ENCODE data around the gene S100A2. TPM values are rescaled to one million over a fixed set of nuclear protein-coding genes. Genes with fewer than 3 reads are reported as not detected.

S100A2 gene
- total and polyA plus RNA-seq, 2 of the 13 experiments (the other 11 are each of a cell fraction or from before 2014, with no cell fraction given): 1.2 TPM

- no peak for TF ChIP-seq KAT2B (IDR thresholded peaks at IDR 0.05; ENCODE audit: borderline replicate concordance, low read depth, low read length)
- no peak; the same call in 1 of the 2 replicates for TF ChIP-seq ZNF350 (CRISPR knock-in tag; IDR thresholded peaks at IDR 0.05; ENCODE audit: borderline replicate concordance, low read depth)
- no peak for TF ChIP-seq LCORL (IDR thresholded peaks at IDR 0.05)
- peak; percentile 50 for TF ChIP-seq LCORL (CRISPR knock-in tag; IDR thresholded peaks at IDR 0.05)
- peak; percentile 54; the same call in 1 of the 2 replicates for TF ChIP-seq ZNF770 (CRISPR knock-in tag; IDR thresholded peaks at IDR 0.05)
- TF ChIP-seq MEIS2 (CRISPR knock-in tag; IDR thresholded peaks at IDR 0.05): no peak; the same call in 1 of the 2 replicates
- TF ChIP-seq ZNF782 (CRISPR knock-in tag; IDR thresholded peaks at IDR 0.05; ENCODE audit: borderline replicate concordance): no peak; the same call in 1 of the 2 replicates
- TF ChIP-seq TFAP4 (IDR thresholded peaks at IDR 0.05; ENCODE audit: borderline replicate concordance, low read depth): peak; percentile 53; the same call in 1 of the 2 replicates
- TF ChIP-seq ZNF674 (CRISPR knock-in tag; IDR thresholded peaks at IDR 0.05; ENCODE audit: low read depth): no peak
- TF ChIP-seq FOSL2 (CRISPR knock-in tag; IDR thresholded peaks at IDR 0.05): peak; percentile 54; the same call in 1 of the 2 replicates
- TF ChIP-seq ZNF274 (CRISPR knock-in tag; IDR thresholded peaks at IDR 0.05): no peak
- TF ChIP-seq KMT2A (CRISPR knock-in tag; IDR thresholded peaks at IDR 0.05): no peak
- no peak for TF ChIP-seq ATRX (CRISPR knock-in tag; IDR thresholded peaks at IDR 0.05; ENCODE audit: borderline replicate concordance)
- peak; percentile 14; the same call in 1 of the 2 replicates for TF ChIP-seq NR2F2 (IDR thresholded peaks at IDR 0.05; ENCODE audit: borderline replicate concordance, low read depth)
- TF ChIP-seq ZBTB7A (CRISPR knock-in tag; IDR thresholded peaks at IDR 0.05): no peak
- no peak for TF ChIP-seq IRF2 (CRISPR knock-in tag; IDR thresholded peaks at IDR 0.05)
- TF ChIP-seq TGIF2 (CRISPR knock-in tag; IDR thresholded peaks at IDR 0.05): peak; percentile 37; the same call in 1 of the 2 replicates
- no peak for TF ChIP-seq ZNF562 (CRISPR knock-in tag; IDR thresholded peaks at IDR 0.05; ENCODE audit: borderline replicate concordance)
- peak; percentile 47; the same call in 1 of the 2 replicates for TF ChIP-seq ZFX (CRISPR knock-in tag; IDR thresholded peaks at IDR 0.05; ENCODE audit: low read depth)
- no peak for TF ChIP-seq SNAPC4 (CRISPR knock-in tag; IDR thresholded peaks at IDR 0.05)
- TF ChIP-seq HDAC1 (CRISPR knock-in tag; IDR thresholded peaks at IDR 0.05): peak; percentile 47; the same call in 1 of the 2 replicates
These were observed 32.7 kb downstream of the S100A2 start (continued) for GRCh38 chr1:153532769-153533599.

Data from HepG2 (cell line).